ENCODE measurements around the gene IGFLR1. TPM values are rescaled to one million over a fixed set of nuclear protein-coding genes. Genes with fewer than 3 reads are reported as not detected.

Gene IGFLR1
- total and polyA plus RNA-seq, 9 of the 15 experiments (the other 6 are each of a cell fraction or from before 2014, with no cell fraction given) = 1.0 to 14.3 (median 4.6) TPM

GRCh38 chr19:35780058-35780457 is 37.8 kb upstream of the IGFLR1 start:
- Histone ChIP-seq H3K4me3 (no peak overlapping the region), H3K36me3 (ENCODE audit: control insufficient read depth, insufficient read depth, low read length) (peaks cover 24% of the 10 kb centered on the region; the same call in 2 of the 3 replicates), H4K20me1 (replicated peaks; ENCODE audit: control insufficient read depth, insufficient read depth, low read length) (no peaks in the 10 kb centered on the region), H3K9me3 (replicated peaks; ENCODE audit: control insufficient read depth, insufficient read depth, low read depth, low read length) (no peaks in the 10 kb centered on the region), H3K9me1 (ENCODE audit: control insufficient read depth, insufficient read depth, low read length) (no peaks in the 10 kb centered on the region), H3K27ac (ENCODE audit: extremely low read depth, low read depth, low read length) (no peak overlapping the region), H3K79me2 (ENCODE audit: control insufficient read depth, insufficient read depth, low read length) (peaks cover 5% of the 10 kb centered on the region; the same call in 1 of the 3 replicates), H3K4me2 (ENCODE audit: insufficient read depth, low read length) (no peak overlapping the region), H3K27me3 (ENCODE audit: control insufficient read depth in 2 of 2, insufficient read depth in 2 of 2, low read length in 2 of 2) (no peaks in the 10 kb centered on the region), H3K4me1 (replicated peaks in 1 of 2; ENCODE audit: control insufficient read depth in 2 of 2, insufficient read depth in 2 of 2, low read length in 2 of 2) (peaks cover 5 to 40% of the 10 kb centered on the region in 2 experiments; a peak in 4 of 5 replicates), H2AFZ (ENCODE audit: low read depth, low read length) (no peak overlapping the region), H3K9ac (ENCODE audit: insufficient read depth in 1 of 2, low read depth in 2 of 2, low read length in 2 of 2) (no peak overlapping the region; a peak in 1 of 4 replicates)
- no peak for ATAC-seq
- FAIRE-seq = no peak
- ChIA-PET POLR2A (no interaction called here), CTCF (ENCODE audit: low intra/inter-chr PET ratio) (no interaction called here)
- intact Hi-C loops (cut with micrococcal nuclease) = no loop called here
- no peak for DNase-seq (ENCODE audit: extremely low read depth in 1 of 4, low spot score in 3 of 4)
- TF ChIP-seq NFYB (IDR thresholded peaks at IDR 0.05; ENCODE audit: extremely low read depth, insufficient read length) = no peak
- no peak for TF ChIP-seq TAF7 (tag; IDR thresholded peaks at IDR 0.05)
- TF ChIP-seq HDAC6 (IDR thresholded peaks at IDR 0.05; ENCODE audit: low read depth, low read length) = no peak
- TF ChIP-seq ZBTB33 (CRISPR knock-in tag; IDR thresholded peaks at IDR 0.05) = peak; percentile 80
- TF ChIP-seq ELK1 (CRISPR knock-in tag; IDR thresholded peaks at IDR 0.05) = no peak
- no peak for TF ChIP-seq MECOM (CRISPR knock-in tag; IDR thresholded peaks at IDR 0.05)
- TF ChIP-seq ZNF551 (CRISPR knock-in tag; IDR thresholded peaks at IDR 0.05) = no peak
- in situ Hi-C loops (cut with MboI) = no loop called here
- BruUV-seq (replicated peaks) = no TSS peak
- 79% methylated on average over 16 of the region's 16 CpGs for WGBS (ENCODE audit: insufficient coverage, low coverage, missing lambda C conversion rate)
